ENCODE results near the gene SELENOO.

- TF ChIP-seq CTCF (IDR thresholded peaks at IDR 0.05; ENCODE audit: poor library complexity) (no peak), EZH2phosphoT487 (IDR thresholded peaks at IDR 0.05; ENCODE audit: low read depth, severe bottlenecking, unreplicated experiment) (no peak), EZH2 (IDR thresholded peaks at IDR 0.05; ENCODE audit: borderline replicate concordance) (no peak)
These were observed 28.8 kb upstream of the SELENOO start for GRCh38 chr22:50171965-50172421.

All from hepatocyte (in vitro differentiated cells).